GM19468 (cell line): ENCODE results near the gene WFIKKN2.
"Not testable (repeated sequence)": the region's sequence is repeated elsewhere in the genome, so short reads cannot be mapped to it uniquely, and the experiment has no call there.

Experiments used
- ATAC-seq: cut with Tn5 transposase; IDR thresholded peaks from one replicate; pipeline ENCODE4 v1.9.1; 2021; ENCODE audit warnings: mild to moderate bottlenecking, moderate library complexity, moderate number of reproducible peaks; ENCODE audit not compliant: unreplicated experiment; ENCODE audit errors: extremely low read depth

WFIKKN2 gene

DNA sequence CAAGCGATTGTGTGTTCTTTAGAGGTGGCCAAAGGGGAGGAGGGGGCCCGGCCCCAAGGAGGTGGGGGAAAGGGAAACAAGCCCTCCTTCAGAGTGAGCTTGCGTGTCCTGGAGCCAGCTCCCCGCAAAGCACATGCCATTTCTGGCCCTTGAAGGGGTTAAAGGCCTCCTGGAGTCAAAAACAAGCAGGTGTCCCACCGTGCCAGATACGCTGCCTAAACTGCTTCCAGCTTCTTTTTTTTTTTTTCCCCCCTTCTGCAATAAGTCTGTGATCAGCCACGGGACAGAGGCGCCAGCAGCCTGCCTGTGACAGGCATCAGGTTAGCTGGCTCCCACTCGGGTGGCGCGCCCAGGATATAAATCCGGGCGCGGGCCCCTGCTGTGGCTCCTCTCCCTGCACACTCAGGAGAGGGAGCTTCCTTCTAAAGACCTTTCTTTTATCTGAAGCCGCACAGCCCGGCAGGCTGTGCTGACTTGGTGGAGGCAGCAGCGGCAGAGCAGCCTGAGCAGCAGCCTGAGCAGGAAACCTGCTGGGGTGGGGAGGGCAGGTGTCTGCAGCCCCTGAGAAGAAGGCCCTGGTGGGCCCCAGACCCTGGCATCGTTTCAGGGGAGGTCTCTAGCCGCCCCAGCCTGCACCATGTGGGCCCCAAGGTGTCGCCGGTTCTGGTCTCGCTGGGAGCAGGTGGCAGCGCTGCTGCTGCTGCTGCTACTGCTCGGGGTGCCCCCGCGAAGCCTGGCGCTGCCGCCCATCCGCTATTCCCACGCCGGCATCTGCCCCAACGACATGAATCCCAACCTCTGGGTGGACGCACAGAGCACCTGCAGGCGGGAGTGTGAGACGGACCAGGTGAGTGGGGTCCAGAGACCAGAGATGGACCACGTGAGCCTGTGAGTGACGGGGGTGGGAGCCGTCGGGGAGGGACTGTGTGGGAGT, at the start of gene WFIKKN2:
WFIKKN2 (plus strand) TSS at position 286 of the 934 bp plus-strand sequence; CDS start at position 638, 352 bp downstream.
- ATAC-seq: no peak

DNA sequence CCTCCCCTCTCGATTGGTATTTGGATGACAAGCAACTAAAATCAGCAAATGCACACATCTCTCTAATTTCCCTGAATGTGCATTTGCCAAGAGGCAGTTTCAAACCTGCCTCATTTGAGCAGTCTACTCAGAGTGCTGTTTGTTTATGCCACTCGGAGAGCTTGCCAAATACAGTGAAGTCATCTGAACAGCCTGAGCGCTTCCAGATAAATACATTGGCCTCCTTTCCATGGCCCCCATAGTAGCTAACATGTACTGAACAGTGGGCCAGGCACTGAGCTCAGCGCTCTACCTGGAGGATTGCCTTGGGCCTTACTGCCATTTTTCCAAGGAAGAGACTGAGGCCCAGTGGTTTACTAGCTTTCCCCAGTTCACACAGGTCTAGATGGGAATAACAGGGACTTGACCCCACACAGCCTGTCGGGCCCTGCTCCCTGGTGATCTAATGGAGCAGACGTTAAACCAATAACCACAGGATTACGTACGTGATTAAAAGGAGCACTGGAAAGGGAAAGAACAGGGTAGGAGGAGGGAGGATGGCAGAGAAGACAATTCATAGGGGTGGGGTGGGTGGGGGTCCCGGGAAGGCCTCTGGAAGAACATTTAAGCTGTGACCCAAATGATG, 49.3 kb upstream of the WFIKKN2 start:
- no peak for ATAC-seq

DNA sequence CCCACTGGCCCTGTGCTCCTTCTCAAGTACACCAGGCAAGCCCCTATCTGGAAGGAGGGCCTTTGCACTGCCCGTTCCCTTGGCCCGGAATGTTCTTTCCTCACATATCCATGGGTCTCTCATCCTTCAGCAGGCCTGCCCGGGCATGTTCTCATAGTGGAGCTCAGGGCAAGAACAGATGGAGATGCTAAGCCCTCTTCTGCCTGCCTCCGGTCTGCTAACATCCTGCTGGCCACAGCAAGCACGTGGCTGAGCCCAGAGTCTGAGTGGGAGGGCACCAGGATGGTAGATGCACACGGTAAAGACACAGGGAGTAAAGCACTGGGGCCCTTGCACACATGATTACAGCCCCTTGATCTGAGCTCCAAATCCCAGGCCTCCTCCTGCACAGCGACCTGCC, 48.3 kb upstream of the WFIKKN2 start:
- no peak for ATAC-seq

DNA sequence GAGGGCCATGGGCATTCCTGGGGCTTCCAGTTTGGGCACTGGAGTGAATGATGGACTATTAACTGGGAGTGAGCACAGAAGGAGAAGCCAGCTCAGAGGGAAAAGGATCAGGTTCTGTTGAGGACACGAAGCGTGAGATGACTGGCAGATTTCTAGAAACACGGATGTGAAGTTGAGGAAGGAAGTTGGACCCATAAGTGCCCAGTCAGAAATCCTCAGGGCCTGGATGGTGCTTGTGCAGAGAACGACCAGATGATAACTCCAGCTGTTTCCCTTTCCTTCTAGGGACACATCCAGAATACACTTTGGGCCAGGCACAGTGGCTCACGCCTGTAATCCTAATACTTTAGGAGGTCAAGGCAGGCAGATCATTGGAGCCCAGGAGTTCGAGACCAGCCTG, 44.8 kb upstream of the WFIKKN2 start:
- ATAC-seq: no peak

- ATAC-seq: no peak
Measured at GRCh38 chr17:50792132-50792531, 43.3 kb upstream of the WFIKKN2 start.

GRCh38 chr17:50793007-50793406, 42.4 kb upstream of the WFIKKN2 start:
- no peak for ATAC-seq

DNA sequence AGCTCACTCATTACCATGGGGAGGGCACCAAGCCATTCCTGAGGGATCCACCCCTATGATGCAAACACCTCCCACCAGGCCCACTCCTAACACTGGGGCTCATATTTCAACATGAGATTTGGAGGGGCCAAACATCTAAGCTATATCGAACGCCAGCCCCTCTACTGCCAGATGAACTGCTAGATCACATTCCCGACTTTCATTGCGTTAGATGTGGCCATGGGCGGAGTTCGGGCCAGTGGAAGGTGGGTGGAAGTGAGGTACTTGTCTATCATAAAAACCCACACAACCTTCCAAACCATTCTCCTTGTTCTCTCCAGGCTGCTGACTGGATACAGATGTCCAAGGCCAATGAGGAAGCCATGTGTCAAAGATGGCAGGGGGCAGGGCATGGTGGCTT, 41.0 kb upstream of the WFIKKN2 start:
- no peak for ATAC-seq

- no peak for ATAC-seq
Measured at GRCh38 chr17:50797135-50797810, 38.1 kb upstream of the WFIKKN2 start.

DNA sequence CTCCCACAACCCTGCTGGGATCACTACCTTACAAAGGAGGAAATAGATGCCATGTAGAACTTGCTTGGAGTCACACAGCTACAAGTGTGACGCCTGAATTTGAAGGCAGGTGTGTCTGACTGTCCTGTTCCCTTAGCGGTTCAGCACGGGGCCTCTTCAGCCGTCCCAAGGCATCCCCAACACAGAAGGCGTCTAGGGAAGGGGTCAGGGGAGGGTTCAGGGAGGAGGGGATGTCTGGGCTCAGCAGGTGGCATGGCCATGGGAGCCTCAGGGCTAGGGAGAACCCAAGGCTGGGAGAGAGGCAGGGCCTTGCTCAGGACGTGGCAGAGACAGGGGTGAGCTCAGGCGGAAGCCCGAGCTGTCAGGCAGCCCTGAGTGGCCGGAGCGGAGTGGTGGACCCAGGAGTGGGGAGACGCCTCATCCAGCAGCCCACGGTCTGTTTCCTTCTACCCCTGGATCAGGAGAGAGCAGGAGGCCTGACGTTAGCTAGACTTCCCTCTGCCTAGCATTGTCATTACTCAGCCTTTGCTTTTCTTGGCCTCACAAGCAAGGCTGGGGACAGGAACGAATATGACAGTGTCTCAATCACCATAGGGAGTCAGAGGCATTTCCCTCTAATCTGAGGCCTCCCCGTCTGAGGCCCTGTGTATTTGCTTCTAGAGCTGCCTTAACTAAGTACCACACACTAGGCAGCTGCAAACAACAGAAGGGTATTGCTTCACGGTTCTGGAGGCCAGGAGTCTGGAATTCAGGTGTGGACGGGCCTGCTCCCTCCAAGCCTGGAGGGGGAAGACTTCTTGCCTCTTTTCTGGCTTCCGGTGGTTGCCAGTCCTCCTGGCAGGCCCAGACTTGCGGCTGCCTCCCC, 36.7 kb upstream of the WFIKKN2 start:
- no peak for ATAC-seq

GRCh38 chr17:50799582-50799981, 35.8 kb upstream of the WFIKKN2 start:
- no peak for ATAC-seq

- ATAC-seq: no peak
Measured at GRCh38 chr17:50800196-50800700, 35.1 kb upstream of the WFIKKN2 start.

DNA sequence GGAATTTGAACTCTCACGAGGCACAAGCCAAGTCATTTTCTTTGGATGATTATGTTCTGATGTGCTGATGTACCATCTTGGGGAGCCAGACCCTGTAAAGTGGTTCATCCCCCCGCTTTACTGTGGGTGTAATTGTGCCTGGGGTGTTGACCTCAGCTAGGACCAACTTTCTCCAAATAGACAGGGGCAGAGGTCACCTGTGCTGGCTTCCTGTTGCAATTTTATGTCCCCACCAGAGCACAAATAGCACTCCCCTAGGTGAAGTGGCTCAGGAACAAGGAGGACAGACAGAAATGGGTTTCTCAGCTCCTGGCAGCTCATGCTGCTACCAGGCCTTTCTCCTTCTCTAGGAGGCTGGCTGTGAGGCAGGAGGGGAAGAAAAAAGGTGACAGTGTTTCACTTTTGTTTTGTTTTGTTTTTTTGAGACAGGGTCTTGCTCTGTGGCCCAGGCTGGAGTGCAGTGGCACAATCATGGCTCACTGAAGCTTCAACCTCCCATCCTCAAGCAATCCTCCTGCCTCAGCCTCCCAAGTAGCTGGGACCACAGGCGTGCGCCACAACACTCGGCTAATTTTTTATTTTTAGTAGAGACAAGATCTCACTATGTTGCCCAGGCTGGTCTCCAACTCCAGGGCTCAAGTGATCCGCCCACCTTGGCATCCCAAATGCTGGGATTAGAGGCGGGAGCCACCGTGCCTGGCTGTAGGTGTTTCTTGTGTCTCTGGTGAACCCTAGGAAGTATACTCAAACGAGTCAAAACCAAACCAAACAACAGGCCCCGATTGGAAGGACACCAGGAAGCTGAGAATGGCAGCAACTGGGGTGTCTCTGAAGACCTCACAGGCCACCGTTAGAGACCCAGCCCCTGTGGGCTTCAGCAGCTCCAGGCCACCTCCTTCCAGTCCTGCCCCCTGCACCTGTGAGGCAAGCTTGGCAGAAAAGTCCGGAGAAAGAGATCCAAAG, 32.5 kb upstream of the WFIKKN2 start:
- ATAC-seq: no peak

DNA sequence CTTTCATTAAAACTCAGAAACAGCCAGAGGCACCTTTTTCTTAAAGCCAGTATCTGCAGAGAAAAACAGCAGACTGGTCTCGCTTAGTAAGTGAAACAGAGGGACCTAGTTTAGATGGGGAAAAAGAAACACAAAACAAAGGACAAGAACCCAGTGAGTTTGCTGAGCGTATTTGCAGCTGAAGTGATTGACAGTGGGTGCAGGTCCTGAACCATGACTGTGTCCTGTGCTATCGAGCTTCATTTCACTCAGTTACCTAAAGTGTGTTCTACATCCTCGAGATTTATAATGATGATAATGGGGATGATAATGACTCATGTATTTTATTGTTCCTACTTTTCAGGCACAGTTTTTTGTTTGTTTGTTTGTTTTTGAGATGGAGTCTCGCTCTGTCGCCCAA, 31.7 kb upstream of the WFIKKN2 start:
- ATAC-seq: no peak

- not testable (repeated sequence) for ATAC-seq
Measured at GRCh38 chr17:50804749-50805475, 30.5 kb upstream of the WFIKKN2 start.

DNA sequence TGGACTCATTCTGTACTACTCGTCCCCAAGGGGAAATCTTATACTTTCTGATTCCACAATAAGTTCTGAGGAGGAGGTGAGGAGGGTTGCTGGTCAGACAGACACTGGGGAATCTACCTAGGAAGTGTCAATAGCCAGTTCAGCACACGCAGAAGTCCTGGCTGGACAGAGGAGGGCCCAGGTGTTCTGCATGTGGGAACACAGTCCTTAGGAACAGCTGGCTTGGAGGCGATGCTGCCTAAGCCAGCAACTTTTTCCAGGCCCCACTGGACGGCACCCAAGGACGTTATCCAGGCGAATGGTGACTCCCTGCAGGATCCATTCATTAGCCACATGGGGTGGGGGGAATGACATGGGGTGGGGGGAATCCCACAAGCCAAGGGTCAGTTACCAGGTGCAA, 29.9 kb upstream of the WFIKKN2 start:
- no peak for ATAC-seq

- no peak for ATAC-seq
Measured at GRCh38 chr17:50806141-50806643, 29.2 kb upstream of the WFIKKN2 start.

DNA sequence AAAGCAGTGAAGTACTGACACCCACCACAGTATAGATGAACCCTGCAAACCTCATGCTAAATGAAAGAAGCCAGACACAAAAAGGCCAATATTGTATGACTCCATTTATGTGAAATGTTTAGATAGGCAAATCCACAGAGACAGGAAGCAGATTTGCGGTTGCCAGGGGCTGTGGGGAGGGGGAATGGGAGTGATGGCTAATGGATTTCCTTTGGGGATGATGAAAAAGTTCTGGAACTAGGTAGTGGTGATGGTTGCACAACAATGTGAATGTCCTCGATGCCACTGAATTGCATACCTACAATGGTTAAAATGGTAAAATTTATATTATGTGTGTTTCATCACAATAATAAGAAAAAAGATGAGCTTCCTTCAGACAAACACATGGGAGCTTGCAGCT, 28.4 kb upstream of the WFIKKN2 start:
- no peak for ATAC-seq

- no peak for ATAC-seq
Measured at GRCh38 chr17:50807675-50808074, 27.7 kb upstream of the WFIKKN2 start.
